ENCODE data around the gene APBA2.
"Not testable (repeated sequence)": the region's sequence is repeated elsewhere in the genome, so short reads cannot be mapped to it uniquely, and the experiment has no call there.

The APBA2 gene

DNA sequence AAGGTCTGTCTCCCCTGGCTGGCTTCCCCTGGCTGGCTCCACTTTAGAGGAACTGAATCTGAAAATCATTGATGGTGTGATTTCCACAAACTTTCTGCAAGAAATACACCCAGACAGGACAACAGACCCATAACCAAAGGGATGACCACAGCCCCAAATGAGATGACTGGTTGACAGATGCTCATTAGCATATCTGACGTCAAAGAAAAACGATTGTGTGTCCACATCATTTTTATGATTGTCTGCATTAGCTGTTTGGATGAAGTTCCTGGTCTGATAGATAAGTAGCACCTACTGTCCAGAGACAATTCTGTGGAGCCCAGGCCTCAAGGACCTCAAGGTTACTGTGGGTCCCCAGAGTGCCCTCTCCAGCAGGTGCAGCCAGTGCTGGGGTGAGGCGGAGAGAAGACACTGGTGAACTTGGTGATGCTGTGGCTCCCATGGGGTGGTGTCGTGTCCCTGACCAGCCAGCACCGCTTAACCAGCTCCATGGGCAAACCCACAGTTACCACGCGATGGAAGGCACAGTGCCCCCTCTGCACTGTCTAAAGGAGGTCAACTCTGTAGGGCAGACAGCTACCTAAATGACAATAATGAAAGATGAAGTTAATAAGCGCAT, 256.5 kb downstream of the APBA2 start:
- no peak for DNase-seq

DNA sequence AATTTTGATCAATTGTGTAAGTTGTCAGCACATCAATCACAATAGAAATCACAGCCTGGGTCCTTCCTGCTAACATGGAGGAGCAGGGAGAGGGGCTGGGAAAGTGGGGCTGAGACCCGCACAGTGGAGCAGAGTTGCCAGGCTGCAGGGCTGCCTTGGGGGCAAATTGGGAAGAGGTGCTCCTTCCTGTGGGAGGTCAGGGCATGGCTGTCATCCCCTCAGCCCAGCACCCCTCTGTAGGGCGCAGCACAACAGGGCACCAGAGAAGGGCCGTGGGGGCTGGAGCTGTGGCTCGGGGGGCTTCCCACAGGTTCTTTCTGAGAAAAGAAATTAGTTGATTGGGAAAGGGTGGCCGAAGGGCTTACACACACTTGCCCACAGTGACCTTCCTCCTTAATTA, 257.5 kb downstream of the APBA2 start:
- DNase-seq, result no peak

DNA sequence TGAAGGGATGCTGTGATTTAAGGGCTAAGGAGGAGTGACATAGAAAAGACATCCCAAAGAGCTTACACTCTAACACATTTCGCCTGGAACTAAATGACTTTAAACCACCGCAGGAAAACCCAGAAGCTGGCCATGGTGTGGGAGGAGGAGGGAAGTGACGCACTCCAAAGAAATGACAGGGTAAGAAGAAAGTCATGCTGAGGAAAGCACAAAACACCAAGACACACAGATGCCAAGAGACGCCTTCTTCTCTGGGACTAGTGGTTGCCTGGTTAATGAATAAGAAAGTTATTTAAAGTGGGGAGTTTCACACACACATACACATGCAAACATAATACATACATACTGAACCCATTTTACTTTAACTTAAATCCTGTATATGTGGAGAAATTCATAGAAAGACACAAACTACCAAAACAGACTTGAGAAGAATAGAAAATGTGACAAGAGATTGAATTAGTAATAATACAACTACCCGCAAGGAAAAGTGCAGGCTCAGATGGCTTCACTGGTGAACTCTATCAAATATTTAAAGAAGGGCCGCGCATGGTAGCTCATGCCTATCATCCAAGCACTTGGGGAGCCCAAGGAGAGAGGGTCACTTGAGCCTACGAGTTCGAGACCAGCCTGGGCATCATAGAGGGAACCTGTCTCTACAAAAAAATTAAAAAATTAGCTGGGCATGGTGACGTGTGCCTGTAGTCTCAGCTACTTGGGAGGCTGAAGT, 258.3 kb downstream of the APBA2 start:
- DNase-seq, result no peak

DNA sequence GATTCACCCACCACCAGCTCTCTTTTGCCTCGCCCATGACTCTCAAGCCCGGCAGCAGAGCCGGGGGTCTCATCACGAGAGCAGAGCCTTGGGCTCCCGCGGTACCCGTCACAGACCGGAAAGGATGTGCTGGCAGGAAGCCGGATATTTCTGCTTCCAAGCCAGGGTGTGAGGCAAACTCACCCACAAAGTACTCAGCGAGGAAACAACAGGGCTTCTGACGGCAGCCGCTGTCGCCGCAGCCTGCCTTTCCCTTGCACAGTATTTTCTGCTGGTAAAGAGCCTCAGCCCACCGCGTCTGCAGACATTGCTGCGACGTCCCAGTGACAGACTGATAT, 263.9 kb downstream of the APBA2 start:
- DNase-seq, result no peak

DNA sequence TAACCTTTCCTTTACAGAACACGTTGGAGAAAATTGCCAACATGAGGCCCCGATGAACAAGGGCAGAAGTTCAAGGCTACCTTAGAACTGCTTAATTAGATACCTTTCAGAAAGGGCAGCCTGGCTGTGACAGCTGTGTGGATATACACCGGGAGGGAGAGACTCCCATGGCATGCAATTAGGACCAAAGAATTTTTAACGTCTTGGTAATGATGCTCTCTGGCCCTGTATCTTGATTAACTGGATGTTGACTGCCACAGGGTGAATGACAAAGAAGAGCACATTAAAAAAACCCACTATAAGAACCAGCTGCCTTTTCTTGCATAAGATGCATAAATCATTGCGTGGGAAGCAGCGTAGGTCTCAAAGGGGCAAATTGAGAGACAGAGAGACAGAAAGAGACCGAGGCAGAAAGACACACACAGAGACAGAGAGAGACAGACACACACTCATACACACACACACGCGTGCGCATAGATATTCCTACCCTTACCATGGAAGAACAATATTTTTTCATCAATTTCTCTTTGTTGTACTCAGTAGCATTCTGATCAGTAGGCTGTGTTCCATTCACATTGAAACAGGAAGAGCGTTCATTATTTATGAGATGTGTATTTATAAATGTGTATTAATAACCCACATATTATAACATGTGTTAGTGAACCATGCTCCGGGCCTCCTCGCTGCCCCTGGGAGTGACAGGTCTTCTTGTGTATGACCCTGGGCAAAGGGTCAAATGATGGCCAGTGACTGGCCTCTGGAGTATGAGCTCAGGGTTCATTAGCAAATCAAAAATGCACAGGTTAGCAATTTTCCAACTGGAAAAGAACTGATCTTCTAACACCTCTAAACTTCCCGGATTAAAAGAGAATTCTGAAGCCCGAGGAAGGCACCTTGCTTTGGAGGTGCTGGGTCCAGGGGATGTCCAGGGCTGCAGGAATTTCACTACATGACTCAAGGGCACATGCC, 265.0 kb downstream of the APBA2 start:
- DNase-seq, result no peak

DNA sequence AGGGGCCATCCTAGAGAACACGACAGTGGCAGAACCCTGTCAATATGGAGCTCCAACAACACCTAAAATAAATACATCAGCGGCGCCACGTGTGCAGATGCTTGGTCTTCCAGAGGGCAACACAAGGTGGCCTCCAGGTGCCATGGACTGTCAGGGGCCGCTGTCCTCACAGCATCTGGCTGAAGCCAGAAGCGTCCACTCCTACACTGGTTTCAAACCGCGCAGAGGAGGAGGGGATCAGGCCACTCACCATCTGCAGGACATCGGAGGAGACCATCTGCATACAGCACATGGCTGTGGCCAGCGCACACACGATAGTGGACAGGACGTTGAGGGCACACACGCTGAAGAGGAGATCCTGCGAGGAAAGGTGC, 265.7 kb downstream of the APBA2 start:
- no peak for DNase-seq

DNA sequence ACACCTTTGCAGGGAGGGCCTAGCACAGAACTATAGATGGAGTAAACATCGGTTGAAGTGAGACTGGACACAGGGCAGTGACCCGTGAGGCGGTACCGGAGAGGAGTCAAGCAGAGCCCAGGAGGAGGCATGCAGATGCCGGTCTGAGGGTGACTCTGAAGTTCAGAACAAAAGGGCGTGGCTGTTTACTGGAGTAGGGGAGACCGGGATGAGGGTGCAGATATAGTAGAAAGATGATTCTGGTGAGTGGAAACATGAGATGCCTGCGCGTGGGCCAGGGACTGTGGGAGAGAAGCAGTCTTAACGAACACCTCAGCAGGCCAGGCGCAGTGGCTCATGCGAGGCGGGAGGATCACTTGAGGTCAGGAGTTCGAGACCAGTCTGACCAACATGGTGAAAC, 270.7 kb downstream of the APBA2 start:
- DNase-seq, result no peak

DNA sequence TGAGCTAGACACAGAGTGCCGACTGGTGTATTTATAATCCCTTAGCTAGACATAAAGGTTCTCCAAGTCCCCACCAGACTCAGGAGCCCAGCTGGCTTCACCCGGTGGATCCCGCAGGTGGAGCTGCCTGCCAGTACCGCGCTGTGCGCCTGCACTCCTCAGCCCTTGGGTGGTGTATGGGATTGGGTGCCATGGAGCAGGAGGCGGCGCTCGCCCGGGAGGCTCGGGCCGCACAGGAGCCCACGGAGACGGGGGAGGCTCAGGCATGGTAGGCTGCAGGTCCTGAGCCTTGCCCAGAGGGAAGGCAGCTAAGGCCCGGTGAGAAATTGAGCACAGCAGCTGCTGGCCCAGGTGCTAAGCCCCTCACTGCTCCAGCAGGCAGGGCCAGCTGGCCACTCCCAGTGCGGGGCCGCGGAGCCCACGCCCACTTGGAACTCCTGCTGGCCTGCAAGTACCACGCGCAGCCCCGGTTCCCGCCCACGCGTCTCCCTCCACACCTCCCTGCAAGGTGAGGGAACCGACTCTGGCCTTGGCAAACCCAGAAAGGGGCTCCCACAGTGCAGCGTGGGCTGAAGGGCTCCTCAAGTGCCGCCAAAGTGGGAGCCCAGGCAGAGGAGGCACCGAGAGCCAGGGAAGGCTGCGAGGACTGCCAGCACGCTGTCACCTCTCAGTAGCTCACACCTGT, 274.1 kb downstream of the APBA2 start:
- no peak for DNase-seq

DNA sequence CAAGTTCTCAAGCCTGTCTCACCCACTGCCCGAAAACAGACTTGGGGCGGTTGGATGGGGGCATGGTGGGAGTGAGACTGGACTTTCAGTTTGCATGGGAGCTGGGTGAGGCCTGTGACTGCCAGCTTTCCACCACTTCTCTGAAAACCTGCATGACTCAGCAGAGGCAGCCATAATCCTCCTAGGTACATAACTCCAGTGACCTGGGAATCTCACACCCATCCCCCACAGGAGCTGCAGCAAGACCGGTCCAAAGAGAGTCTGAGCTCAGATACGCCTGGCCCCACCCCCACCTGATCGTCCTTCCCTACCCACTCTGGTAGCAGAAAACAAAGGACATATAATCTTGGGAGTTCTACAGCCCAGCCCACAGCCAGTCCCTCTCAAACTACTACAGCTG, 276.6 kb downstream of the APBA2 start:
- no peak for DNase-seq

DNA sequence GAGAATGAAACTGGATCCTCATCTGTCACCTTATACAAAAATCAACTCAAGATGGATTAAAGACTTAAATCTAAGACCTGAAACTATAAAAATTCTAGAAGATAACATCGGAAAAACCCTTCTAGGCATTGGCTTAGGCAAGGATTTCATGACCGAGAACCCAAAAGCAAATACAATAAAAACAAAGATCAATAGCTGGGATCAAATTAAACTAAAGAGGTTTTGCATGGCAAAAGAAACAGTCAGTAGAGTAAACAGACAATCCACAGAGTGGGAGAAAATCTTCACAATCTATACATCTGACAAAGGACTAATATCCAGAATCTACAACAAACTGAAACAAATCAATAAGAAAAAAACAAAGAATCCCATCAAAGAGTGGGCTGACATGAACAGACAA, 281.3 kb downstream of the APBA2 start:
- not testable (repeated sequence) for DNase-seq
